ENCODE results near the gene ABCB8.

Gene ABCB8

DNA sequence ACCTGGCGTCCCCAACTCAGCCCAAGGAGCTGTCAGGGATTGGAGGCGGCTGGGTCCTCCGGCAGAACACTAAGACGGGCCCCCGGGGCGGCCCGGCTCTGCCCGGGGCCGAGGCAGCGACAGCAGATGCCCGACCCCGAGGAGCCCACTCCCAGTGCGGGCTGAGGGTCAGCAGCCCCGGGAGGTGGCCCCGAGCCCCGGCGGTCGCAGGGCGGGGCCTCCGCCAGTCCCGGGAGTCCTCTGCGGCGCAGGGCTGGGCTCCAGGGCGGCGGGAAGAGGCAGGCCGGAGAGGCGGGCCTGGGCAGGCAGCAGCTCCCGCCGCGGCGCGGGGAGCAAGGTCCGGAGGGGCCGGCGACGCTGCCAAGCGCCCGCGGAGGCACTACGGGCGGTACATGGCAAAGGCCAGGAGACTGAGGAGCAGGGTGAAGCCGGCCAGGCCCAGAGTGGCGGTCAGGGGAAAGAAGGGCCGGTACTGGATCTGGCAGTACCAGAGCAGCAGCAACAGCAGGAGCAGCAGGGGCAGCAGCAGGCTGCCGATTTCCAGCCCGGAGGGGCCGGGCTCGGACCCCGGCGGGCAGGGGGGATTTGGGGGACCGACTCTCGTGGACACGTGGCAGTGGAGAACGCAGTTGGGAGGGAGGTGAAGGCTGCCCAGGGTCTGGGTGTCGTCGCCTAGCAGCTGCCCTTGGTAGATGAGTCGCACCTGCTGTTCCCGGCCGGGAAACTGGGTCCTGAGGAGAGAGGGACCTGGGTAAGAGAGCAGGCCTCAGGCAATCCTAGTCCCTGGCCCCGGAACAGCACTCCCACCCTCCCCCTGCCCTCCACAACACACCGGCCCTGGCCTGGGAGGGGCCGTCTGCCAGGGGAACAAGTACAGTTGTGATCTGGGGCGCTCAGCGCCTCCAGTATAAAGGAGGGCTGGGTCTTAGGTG, 53.2 kb downstream of the ABCB8 start (continued):
- no peak for TF ChIP-seq ATF2 (tag by site-specific recombination; IDR thresholded peaks at IDR 0.05; ENCODE audit: low read depth)
- TF ChIP-seq ZNF335 (tag by site-specific recombination; conservative IDR thresholded peaks at IDR 0.05), result peak; percentile 65
- peak; percentile 63 for TF ChIP-seq ZIC2 (tag by site-specific recombination; IDR thresholded peaks at IDR 0.05)
- peak; percentile 36; the same call in 1 of the 2 replicates for TF ChIP-seq ZNF366 (tag by site-specific recombination; conservative IDR thresholded peaks at IDR 0.05)
- TF ChIP-seq ZNF2 (tag by site-specific recombination; IDR thresholded peaks at IDR 0.05), result peak; percentile 22; the same call in 1 of the 2 replicates
- TF ChIP-seq, protein P1, sequence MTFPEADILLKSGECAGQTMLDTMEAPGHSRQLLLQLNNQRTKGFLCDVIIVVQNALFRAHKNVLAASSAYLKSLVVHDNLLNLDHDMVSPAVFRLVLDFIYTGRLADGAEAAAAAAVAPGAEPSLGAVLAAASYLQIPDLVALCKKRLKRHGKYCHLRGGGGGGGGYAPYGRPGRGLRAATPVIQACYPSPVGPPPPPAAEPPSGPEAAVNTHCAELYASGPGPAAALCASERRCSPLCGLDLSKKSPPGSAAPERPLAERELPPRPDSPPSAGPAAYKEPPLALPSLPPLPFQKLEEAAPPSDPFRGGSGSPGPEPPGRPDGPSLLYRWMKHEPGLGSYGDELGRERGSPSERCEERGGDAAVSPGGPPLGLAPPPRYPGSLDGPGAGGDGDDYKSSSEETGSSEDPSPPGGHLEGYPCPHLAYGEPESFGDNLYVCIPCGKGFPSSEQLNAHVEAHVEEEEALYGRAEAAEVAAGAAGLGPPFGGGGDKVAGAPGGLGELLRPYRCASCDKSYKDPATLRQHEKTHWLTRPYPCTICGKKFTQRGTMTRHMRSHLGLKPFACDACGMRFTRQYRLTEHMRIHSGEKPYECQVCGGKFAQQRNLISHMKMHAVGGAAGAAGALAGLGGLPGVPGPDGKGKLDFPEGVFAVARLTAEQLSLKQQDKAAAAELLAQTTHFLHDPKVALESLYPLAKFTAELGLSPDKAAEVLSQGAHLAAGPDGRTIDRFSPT (tag by site-specific recombination; IDR thresholded peaks at IDR 0.05), result peak; percentile 54; the same call in 1 of the 2 replicates
- peak; percentile 88 for TF ChIP-seq ZNF394 (tag by site-specific recombination; IDR thresholded peaks at IDR 0.05; ENCODE audit: borderline replicate concordance)
- TF ChIP-seq ZBTB49 (tag by site-specific recombination; IDR thresholded peaks at IDR 0.05; ENCODE audit: low read depth), result no peak
- TF ChIP-seq PRDM1 (tag by site-specific recombination; IDR thresholded peaks at IDR 0.05), result no peak
- TF ChIP-seq ZNF239 (tag by site-specific recombination; IDR thresholded peaks at IDR 0.05), result no peak
- TF ChIP-seq GLI4 (tag by site-specific recombination; IDR thresholded peaks at IDR 0.05), result peak; percentile 49; the same call in 1 of the 2 replicates
- no peak for TF ChIP-seq ZNF473 (tag by site-specific recombination; IDR thresholded peaks at IDR 0.05)
- no peak for TF ChIP-seq ZNF629 (tag by site-specific recombination; IDR thresholded peaks at IDR 0.05)
- 0 out of 2 replicates have a peak, but pooled peaks have one; percentile 43 for TF ChIP-seq ZNF600 (tag by site-specific recombination; IDR thresholded peaks at IDR 0.05)
- peak; percentile 28; the same call in 1 of the 2 replicates for TF ChIP-seq SCRT2 (tag by site-specific recombination; IDR thresholded peaks at IDR 0.05)
- TF ChIP-seq HOXA7 (CRISPR knock-in tag; IDR thresholded peaks at IDR 0.05; ENCODE audit: borderline replicate concordance), result no peak
- TF ChIP-seq ZEB2 (tag by site-specific recombination; IDR thresholded peaks at IDR 0.05), result 0 out of 2 replicates have a peak, but pooled peaks have one; percentile 31
- no peak for TF ChIP-seq SP2 (tag by site-specific recombination; IDR thresholded peaks at IDR 0.05)
- peak; percentile 69; the same call in 1 of the 2 replicates for TF ChIP-seq ZBTB11 (tag by site-specific recombination; conservative IDR thresholded peaks at IDR 0.05; ENCODE audit: low read depth)

All from HEK293 (cell line).